ENCODE data around the gene TAS2R5.
"Not testable (repeated sequence)": the region's sequence is repeated elsewhere in the genome, so short reads cannot be mapped to it uniquely, and the experiment has no call there.

Gene TAS2R5, protein sequence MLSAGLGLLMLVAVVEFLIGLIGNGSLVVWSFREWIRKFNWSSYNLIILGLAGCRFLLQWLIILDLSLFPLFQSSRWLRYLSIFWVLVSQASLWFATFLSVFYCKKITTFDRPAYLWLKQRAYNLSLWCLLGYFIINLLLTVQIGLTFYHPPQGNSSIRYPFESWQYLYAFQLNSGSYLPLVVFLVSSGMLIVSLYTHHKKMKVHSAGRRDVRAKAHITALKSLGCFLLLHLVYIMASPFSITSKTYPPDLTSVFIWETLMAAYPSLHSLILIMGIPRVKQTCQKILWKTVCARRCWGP

DNA sequence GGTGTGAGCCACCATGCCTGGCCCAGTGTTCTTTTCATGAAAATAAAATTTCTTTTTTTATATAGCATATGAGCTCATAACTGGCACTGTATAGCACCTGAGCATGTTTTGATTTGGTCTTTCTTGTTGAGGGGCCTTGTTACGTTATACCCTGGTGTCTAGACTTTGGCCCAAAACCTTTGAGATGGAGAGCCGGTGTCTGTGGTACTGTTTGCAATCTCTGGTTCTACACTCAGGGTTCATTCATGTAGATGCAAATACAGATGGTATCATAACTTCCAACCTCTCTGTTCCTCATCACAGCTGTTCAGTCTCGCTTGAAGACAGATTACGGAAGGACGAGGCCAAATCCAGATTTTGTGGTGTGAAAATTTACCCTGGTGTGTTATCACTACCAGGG is at the start of gene TAS2R5:
TSS of gene TAS2R5 (plus strand) at position 301 of the 400 bp plus-strand sequence. CDS start 145 bp downstream, outside the sequence.
- DNase-seq = no peak

DNA sequence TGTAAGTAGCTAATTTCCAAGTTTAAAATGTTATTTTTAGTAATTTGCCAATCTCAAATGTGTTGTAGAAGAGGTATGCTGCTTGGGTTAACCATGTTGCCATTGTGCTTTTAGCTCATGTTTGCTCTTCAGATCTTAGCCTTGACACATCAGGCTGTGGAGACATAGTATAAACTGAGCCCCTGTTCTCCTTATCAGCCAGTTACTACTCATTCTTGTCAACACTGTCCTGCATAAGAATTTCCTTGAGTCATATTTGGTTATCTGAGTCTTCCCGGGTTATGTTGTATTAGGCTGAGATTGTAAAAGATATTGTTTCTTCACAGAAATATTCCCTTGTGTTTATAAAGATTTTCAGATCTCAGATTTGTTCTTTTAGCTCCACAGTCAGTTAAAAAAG is 47.8 kb upstream of the TAS2R5 start:
- DNase-seq = no peak

DNA sequence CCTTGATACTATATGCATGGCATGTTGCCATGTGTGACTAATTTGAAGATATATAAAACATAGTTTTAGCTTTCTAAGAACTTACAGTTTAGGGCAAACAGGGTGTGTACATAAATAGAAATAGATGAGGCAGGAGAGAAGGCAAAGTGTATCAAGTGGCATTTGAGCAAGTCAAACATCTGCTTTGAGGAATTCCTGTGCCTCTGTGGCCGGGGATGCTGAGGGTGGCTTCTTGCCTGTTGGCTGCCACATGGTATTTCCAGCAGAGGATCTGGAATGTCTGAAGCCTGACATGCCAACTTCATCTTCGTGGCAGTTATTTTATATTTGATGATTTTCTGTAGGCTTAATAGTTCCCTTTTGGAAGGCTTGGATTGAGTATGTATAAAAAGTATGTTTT is 45.9 kb upstream of the TAS2R5 start:
- no peak for DNase-seq

DNA sequence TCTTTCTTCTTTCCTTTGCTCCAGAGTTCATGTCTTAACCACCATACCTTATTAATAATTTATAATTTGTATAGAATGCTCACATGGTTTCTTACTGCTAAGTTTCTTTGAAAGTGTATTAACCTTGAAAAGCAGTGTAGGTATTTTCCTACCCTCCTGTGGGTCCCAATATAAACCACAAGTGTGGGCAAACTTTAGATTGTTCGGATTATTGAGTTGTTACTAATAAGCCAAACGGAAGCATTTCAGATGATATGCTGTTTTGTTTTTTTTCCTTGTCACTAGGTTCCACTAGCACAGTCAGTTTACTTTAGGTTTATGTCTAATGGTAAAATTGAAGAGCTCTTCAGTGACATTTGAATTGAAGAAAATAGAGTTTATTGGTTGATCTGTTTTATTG is 41.6 kb upstream of the TAS2R5 start:
- no peak for DNase-seq

DNA sequence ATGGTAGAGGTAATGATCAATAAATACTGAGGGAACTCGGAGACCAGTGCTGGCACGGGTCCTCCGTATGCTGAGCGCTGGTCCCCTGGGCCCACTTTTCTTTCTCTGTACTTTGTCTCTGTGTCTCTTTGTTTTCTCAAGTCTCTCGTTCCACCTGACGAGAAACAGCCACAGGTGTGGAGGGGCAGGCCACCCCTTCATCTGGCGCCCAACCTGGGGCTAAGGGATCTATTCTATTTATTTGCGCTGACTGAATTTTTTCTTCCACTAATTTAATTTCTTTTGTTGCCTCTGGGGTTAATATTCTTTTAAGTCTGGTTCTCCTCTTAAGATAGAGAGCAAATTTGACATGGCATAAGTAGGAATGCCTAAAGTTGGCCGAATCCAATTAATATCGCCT is 38.1 kb upstream of the TAS2R5 start:
- not testable (repeated sequence) for DNase-seq

DNA sequence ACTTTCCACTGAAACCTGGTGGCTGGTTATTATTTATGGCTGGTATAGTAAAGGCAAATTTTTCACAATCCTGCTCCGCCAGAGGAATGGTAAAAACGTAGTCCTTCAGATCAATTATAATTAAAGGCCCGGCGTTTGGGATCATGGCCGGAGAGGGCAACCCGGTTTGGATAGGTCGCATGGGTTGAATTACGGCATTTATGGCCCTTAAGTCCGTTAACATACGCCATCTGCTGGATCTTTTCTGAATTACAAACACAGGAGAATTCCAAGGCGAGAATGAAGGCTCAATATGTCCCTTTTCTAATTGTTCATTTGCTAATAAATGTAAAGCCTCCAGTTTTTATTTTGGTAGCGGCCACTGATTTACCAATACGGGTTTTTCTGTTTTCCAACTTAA is 37.4 kb upstream of the TAS2R5 start:
- no peak for DNase-seq

DNA sequence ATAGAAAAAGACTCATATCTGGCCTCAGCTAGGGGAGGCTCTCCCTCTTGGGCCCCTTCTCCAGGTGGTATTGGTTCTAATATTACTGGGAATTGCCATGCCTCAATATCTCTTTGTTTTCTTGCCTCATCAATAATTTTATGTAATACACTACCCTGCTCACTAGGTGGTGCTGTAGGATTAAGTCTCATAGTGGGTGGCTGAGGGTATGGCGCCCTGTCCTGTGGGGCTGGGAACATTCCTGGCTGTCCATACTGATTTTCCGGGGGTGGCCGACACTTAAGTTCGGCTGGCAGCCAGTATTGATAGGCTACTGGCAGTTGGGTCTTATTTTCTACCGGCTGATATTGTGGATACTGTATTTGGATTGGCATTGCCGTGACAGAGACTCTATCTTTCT is 35.1 kb upstream of the TAS2R5 start:
- DNase-seq = no peak

DNA sequence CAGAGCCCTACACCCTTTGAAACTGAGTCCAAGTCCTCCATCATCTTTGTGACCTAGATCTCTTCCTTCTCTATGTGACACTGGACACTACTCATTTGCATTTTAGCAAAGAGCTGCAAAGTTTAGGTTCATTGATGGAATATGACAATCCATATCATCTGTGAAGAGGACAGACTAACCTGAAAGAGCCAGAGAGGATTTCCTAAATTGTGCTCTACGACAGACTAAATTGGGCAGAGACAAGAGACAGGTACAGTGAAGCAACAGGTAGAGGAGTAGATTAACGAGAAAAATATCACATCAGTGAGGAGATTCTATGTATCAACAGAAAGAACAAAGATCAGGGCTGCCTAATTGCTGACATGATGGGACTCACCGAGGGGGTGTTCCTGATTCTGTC is 26.2 kb upstream of the TAS2R5 start, which contains the start of gene TAS2R3:
TSS of gene TAS2R3 (plus strand) at position 301 of the 400 bp plus-strand sequence. CDS start at position 363, 62 bp downstream.
- DNase-seq = no peak

DNA sequence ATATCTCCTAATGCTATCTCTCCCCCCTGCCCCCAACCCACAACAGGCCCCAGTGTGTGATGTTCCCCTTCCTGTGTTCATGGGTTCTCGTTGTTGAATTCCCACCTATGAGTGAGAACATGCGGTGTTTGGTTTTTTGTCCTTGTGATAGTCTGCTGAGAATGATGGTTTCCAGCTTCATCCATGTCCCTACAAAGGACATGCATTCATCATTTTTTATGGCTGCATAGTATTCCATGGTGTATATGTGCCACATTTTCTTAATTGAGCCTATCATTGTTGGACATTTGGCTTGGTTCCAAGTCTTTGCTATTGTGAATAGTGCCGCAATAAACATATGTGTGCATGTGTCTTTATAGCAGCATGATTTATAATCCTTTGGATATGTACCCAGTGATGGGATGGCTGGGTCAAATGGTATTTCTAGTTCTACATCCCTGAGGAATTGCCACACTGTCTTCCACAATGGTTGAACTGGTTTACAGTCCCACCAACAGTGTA is 19.9 kb upstream of the TAS2R5 start:
- not testable (repeated sequence) for DNase-seq

DNA sequence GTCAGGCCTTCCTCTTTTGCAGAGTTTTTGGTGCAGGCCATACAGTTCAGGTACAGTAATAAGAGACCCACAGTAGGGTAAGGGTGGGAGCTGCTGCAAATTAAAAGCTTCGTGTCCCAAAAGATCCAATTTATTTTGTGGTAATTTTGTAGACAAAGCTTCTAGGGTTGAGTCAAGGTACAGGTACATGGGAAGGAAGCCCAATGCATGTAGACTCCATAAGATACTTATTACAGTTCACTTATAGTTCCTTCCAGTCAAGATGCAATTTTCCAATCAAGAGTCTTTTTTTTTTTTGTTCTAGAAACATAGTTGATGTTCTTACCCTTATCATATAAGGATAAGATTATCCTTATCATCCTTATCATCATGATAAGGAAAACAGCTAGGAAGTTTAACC is 13.6 kb upstream of the TAS2R5 start, which contains the start of gene TAS2R4:
TSS of gene TAS2R4 (plus strand) at position 301 of the 400 bp plus-strand sequence. CDS start 1,815 bp downstream, outside the sequence.
- no peak for DNase-seq

DNA sequence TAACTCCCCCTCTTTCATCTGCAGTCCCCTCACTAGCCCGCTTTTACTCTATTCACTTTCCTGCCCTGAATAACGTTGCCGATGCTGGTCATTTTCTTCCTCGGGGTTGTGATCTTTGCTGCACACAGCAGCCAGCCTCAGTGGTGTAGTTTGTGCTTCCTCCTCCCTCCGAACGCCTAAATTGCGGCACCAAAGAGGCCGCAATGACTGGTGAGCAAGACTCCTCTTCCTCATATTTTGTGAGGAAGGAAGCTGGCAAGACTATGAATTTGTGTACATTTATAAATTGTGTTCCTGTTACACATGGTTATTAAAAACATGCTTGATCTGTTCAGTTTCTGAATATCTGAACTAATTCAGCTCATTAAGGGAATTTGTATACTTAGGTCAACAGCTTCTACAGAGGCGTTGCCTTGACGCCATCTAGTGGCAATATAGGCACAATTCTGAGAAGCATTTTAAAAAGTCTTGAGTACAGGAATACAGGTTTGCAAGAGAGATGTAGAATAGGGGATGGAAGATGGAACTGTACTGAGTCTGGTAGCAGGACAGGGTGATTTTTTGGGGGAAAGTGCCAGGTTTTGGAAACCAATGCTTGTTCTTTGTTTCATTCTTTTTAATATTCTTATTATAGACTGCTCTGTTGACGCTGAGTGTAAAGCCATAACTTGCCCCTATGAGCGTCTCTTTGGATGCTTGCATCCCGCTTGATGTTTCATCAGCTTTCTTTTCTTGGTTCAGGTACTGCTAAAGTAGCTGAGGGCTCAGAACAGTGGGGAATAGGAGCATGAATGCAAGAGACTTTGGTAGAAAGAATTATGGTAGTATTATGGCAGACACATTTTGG is 4.1 kb upstream of the TAS2R5 start:
- DNase-seq = peak; percentile 3

DNA sequence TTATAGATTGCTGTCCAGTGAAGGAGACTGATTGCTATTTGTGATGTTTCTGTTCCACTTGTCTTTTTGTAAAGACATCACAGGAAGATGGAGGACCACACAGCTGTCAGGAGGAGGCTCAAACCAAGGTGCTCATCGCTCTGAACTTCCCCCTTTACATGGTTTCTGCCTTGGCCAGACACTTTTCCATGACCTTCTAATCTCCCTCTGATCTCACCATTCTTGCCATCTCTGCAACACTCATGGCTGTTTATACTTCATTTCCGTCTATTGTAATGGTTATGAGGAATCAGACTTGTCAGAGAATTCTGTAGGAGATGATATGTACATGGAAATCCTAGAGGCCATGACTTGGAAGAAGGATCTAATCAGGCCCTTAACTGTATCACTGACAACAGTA is 1.7 kb upstream of the TAS2R5 start:
- no peak for DNase-seq

DNA sequence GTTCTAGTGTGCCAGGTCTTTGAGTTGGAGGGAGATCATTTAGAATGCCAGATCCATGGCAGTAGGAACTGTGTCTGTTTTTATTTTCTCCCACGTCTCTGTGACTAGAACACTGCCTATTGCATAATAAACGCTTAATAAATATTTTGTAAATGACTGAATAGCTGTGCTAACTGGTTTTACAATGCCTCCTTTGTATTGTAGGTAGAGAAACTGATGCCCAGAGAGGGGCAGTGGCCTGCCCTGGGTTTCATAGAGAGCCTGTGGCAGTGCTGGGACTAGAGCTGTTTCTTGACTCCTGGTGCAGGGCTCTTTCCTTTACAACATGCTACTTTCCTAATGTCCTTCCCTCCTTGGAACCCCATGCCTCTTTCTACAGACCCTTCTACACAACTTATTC is 2.5 kb downstream of the TAS2R5 start:
- DNase-seq = no peak

DNA sequence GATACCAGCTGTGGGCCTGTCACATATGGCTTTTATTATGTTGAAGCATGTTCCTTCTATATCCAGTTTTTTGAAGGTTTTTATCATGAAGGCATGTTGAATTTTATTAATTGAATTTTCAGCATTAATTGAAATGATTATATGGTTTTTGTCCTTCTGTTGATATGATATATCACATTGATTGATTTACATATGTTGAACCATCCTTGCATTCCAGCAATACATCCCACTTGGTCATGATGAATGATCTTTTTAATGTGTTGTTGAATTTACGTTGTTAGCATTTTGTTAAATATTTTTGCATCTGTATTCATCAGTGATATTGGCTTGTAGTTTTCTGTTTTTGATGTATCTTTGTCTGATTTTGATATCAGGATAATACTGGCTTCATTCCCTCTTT is 30.1 kb downstream of the TAS2R5 start:
- no peak for DNase-seq

DNA sequence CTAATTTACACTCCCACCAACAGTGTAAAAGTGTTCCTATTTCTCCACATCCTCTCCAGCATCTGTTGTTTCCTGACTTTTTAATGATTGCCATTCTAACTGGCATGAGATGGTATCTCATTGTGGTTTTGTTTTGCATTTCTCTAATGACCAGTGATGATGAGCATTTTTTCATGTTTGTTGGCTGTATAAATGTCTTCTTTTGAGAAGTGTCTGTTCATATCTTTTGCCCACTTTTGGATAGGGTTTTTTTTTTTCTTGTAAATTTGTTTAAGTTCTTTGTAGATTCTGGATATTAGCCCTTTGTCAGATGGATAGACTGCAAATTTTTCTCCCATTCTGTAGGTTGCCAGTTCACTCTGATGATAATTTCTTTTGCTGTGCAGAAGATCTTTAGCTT is 32.4 kb downstream of the TAS2R5 start:
- DNase-seq = not testable (repeated sequence)

DNA sequence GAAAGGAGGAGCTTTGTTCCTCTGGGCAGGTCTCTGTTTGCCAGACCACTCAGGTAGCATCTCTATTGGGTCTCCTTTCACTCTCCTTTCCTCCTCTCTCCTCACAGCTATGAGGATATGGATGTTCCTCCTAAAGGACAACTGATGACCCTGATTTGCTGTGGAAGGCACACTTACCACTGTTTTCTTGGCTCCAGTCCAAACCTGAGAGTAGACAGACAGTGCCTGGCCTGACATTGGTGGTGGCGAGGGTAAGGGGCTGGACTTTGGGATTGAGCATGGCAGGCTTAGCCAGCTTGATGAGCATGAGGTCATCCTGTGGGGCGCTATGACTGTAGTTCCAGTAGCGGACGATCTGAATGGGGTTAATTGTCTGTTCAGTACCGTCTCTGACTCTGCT is 47.7 kb downstream of the TAS2R5 start:
- no peak for DNase-seq

DNA sequence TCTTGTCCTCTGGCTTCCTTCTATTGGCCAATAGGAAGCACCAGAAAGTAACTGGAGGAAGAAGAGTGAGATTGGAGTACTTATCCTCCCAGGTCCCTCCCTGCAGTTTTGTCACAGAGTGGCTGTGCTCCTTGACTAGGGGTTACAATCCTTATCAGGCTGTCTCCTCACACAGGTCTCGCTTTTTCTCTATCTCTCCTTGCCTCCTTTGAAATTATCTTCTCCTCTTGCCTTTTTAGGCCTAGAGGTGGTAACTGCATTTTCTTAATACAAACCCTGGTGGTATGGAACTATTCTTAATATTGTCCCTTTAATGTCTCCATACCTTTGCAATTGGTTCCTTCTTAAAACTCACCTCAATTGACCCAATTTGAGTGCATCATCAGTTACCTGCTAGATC is 48.6 kb downstream of the TAS2R5 start:
- no peak for DNase-seq

DNA sequence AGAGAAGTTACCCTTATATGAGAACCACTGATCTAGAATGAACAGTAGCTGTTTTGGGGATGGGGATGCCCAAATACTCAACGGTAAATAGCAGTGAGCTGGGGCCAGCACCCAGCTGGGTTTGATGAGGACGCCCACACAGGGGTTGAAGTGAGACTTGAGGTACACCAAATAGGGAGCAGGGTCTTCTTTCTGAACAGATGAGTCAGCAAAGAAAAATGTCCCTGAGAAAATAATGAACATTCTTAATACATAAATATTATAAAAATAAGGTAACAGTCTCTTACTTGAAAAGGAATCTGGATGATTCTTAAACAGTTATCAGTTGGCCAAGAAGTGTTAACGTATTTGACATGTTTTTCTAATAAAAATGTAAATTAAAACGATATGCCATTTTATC is 49.2 kb downstream of the TAS2R5 start:
- DNase-seq = no peak

DNA sequence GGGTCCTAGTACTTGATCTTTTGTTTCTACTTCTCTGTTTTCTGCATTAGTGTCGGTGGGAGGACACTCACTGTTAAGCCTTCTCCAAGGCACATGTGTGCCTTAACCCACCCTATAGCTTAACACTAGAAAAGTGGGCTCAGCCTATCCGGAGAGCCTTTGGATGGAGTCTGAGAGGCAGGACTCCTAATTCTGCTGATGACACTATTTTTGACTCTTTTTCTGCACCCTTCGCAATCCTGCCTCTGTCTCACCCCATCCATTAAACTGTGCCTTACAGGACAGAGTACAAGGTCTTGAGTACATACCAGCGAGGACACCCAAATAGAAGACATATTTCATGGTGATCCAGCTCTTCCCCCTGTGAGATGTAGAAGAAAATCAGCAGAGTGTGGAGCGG is 50.7 kb downstream of the TAS2R5 start:
- no peak for DNase-seq
